GM18502 (cell line): ENCODE data around the gene SYTL1.

Experiments used
- ATAC-seq: cut with Tn5 transposase; IDR thresholded peaks from one replicate; pipeline ENCODE4 v1.9.1; 2021; ENCODE audit warnings: mild to moderate bottlenecking; ENCODE audit not compliant: unreplicated experiment, poor library complexity

The SYTL1 gene

DNA sequence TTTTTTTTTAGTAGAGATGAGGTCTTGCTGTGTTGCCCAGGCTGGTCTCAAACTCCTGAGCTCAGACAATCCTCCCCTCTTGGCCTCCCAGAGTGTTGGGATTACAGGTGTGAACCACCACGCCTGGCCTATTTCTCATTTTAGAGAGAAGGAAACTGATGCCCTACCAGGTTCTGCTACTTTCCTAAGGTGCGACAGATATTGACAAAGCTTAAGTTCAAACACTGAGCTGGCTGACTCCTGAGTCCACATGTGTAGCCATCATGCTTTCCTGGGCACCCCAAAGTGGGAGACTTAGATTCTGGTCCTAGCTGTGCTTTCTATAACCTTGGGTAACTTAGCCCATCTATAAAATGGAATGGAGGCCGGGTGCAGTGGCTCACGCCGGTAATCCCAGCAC is 25.0 kb upstream of the SYTL1 start:
- ATAC-seq = no peak

DNA sequence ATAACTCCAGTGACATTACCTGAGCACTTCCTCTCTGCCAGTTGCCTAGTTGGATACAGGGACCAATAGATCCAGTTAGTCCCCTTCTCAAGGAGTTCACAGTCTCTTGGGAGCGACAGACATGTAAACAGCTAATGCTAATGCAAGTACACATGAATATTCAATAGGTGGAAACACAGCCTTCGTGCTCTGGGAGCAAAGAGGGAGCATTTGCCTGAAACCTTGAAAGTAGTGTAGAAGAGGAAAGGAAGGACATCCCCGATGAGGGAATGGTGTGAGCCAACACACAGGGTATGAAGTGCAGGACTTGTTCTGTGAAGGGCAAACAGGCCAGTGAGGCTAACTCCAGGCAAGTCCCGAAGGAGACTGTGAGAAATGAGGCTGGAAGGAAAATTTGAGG is 23.7 kb upstream of the SYTL1 start:
- no peak for ATAC-seq

DNA sequence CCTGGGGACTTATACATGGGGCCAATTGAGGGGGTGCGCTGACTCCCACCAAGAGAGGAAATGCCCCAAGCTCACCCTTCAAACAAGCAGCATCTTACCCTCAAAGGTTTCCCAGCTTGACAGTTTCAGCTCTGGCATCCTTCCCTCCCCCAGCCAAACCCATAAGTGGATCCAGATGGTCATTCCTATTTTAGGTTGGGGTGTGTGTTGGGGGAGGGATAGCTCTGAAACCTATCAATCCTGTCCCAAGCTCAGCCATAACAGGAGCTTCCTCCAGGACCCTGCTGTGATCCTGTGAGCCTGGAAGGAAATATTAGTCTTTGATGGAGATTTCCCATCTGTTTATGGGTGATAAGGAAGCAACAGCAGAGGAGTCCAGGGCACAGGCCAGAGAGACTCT is 23.2 kb upstream of the SYTL1 start:
- no peak for ATAC-seq

GRCh38 chr1:27321813-27322568 is 19.8 kb upstream of the SYTL1 start, which contains the start of gene TMEM222:
TSS of gene TMEM222 (plus strand) at chr1:27322163. CDS start at chr1:27322198, 35 bp downstream.
- peak; percentile 93 for ATAC-seq

- no peak for ATAC-seq
Measured at GRCh38 chr1:27322569-27323240, 19.1 kb upstream of the SYTL1 start.

DNA sequence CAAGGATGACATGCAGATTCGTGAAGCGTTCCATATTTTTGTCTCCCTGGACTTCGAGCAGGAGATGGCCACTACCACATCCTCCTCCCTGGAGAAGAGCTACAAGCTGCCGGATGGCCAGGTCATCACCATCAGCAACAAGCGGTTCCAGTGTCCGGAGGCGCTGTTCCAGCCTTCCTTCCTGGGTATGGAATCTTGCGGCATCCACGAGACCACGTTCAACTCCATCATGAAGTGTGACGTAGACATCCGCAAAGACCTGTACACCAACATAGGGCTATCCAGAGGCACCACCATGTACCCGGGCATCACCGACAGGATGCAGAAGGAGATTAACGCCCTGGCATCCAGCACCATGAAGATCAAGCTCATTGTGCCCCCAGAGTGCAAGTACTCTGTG is 16.5 kb upstream of the SYTL1 start:
- no peak for ATAC-seq

DNA sequence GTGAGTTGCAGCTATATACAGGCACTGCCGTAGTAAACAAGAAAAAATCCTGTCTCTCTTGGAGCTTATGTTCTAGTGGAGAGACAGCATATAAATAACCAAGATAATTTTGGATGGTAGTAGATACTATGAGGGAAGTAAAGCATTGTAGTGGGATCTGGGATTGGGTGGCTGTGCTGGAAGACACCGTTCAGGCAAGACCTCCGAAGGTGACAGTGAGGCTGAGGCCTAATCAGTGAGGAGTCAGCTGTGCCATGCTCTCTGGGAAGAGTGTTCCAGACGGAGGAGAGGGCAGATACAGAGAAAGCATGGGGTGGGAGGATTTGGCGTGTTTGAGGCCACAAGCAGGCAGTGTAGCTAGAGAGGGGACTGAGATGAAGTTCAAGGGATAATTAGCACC is 13.9 kb upstream of the SYTL1 start:
- ATAC-seq = no peak

GRCh38 chr1:27330786-27331185 is 11.0 kb upstream of the SYTL1 start:
- no peak for ATAC-seq

GRCh38 chr1:27331426-27331825 is 10.4 kb upstream of the SYTL1 start:
- no peak for ATAC-seq

GRCh38 chr1:27331922-27332321 is 9.9 kb upstream of the SYTL1 start:
- no peak for ATAC-seq

GRCh38 chr1:27332536-27333281 is 9.1 kb upstream of the SYTL1 start:
- ATAC-seq = no peak

GRCh38 chr1:27333717-27334279 is 8.0 kb upstream of the SYTL1 start:
- ATAC-seq = no peak

DNA sequence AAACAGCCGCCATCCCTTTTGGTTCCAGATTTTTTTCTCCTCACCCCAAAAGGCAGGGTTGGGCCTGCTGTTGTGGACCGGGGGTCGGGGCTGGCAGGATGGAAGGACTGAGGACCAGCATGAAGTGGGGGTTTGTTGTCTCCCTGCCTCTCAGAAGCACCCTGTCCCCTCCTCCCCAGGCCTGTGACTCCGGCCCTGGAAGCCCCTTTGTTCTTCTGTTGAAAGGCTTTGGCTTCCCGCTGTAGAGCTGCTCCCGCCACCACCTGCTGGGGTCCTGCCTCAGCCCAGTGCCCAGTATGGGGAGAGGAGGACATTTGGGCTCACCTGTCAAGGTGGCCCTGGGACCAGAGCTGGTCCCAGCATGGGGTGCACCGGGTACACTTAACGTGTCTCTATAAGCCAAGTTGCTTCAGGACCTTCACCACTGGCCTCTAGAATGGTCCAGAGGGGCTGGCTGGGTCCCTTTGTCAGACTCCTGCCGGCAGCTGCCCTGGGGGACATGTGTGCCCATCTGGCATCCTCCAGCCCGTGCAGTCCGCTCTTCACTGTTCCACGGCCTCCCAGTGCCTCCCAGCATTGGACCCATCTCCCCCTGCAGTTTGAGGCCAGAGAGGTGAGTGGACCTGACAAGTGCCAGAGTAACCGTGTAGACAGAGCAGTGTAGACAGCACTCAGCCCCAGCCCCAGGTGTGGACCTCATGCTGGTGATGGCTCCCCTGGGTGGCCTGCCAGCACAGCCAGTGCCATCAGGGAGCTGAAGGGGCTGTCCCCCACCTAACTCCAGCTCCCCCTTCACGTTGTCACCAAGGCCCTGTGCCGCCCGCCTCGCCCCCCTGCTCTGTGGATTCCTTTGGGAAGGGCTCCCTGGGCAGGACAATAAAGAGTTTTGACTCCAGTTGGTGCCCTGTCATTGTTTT is 6.1 kb upstream of the SYTL1 start:
- no peak for ATAC-seq

- no peak for ATAC-seq
Measured at GRCh38 chr1:27336756-27337155, 5.1 kb upstream of the SYTL1 start.

- ATAC-seq = no peak
Measured at GRCh38 chr1:27338751-27339150, 3.1 kb upstream of the SYTL1 start.

DNA sequence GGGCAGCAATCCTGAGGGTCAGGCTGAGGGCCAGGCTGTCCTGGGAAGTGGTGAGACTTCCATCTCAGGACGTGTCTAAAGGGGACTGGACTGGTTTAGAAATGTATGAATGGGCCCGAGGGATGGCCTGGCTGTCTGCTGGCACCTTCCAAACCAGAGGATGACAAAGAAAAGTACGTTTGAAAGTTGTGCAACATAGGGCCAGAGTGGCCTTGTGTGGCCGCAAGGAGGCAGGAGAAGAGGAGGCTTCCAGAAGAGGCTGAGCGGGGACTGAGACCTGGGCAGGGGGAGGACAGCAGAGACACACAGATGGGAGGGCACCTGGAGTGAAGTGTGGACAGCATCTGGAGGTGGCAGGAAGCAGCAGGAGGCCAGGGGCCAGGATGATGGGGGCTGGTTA is 2.6 kb upstream of the SYTL1 start:
- no peak for ATAC-seq

DNA sequence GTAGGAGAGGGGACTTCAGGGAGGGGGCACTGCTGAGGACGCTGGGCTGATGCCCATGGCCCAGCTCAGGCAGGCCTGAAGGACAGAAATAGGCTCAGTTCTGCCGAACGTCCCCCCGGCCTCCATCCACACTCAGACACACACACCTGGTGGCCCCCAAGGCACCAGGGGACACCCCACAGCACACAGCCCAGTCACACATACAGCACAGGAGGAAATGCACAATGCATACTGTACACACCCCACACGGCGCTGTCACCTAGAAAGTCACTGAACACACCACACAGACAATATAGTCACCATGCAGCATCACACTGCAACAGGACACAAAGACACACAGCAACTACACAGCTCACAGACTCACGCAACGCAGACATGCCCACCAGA is 562 bp downstream of the SYTL1 start:
- ATAC-seq = no peak

DNA sequence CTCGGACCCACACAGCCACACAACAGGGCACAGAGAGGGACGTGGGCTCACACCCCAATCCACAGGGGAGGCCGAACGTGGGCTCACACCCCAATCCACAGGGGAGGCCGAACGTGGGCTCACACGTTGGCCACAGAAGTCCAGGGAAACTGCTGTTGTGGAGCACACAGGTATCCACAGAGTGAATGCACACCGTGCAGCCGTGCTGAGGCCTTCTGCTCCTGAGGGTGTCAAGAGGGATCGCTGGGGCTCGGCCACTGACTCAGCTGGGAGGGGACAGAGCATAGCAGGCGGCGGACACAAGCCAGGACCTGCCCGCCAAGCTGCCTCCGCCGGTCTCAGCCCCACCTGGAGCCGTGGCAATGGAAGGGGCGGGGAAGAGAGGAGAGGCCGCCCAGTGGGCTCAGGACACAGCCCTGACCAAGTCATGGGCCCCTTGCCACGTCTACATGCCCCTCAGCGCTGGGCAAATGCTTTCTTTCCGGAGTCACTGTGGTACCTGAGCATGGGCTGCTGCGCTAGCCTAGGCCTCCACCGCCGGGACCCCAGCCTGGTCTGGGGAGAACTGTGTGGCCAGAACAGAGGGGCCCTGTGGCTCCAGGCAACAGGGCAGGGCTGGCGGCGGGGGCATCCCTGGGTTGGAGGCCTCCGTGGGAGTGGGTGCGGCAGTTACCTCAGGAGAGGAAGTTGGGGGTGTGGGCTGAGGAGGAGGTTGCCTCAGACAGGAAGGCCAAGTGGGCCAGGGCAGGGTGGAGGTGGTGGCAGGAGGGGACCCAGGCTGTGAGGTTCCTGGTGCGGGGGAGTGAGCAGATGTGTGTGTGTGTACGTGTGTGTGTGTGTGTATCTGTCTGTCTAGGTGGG is 1.2 kb downstream of the SYTL1 start:
- ATAC-seq = no peak

GRCh38 chr1:27343639-27344025 is 1.8 kb downstream of the SYTL1 start:
- no peak for ATAC-seq
